ENCODE results near the gene GOLGA5.
"Not testable (repeated sequence)": the region's sequence is repeated elsewhere in the genome, so short reads cannot be mapped to it uniquely, and the experiment has no call there.

Gene GOLGA5

GRCh38 chr14:92793709-92794546 is at the start of gene GOLGA5:
Gene GOLGA5, plus strand, starts transcription at chr14:92794305. Its CDS starts 3,133 bp downstream, at chr14:92797438.
- peak; percentile 98 for DNase-seq

- peak; percentile 22 for DNase-seq
Measured at GRCh38 chr14:92747701-92748258, 46.3 kb upstream of the GOLGA5 start.

- peak; percentile 99 for DNase-seq
Measured at GRCh38 chr14:92748259-92749016, 45.7 kb upstream of the GOLGA5 start, which contains the start of gene LGMN. Gene LGMN, minus strand, starts transcription at chr14:92748627. Its CDS starts 15,841 bp downstream, at chr14:92732786.

- DNase-seq: not testable (repeated sequence)
Measured at GRCh38 chr14:92750222-92750728, 43.8 kb upstream of the GOLGA5 start.

GRCh38 chr14:92750994-92751400 is 43.1 kb upstream of the GOLGA5 start:
- no peak for DNase-seq

- DNase-seq: no peak
Measured at GRCh38 chr14:92751819-92752218, 42.3 kb upstream of the GOLGA5 start.

GRCh38 chr14:92753250-92753649 is 40.9 kb upstream of the GOLGA5 start:
- no peak for DNase-seq

- DNase-seq: no peak
Measured at GRCh38 chr14:92754966-92755365, 39.1 kb upstream of the GOLGA5 start.

GRCh38 chr14:92755495-92755894 is 38.6 kb upstream of the GOLGA5 start:
- no peak for DNase-seq

- no peak for DNase-seq
Measured at GRCh38 chr14:92756446-92756845, 37.7 kb upstream of the GOLGA5 start.

- peak; percentile 18 for DNase-seq
Measured at GRCh38 chr14:92759300-92759678, 34.8 kb upstream of the GOLGA5 start.

GRCh38 chr14:92759679-92760523 is 34.2 kb upstream of the GOLGA5 start:
- no peak for DNase-seq

- no peak for DNase-seq
Measured at GRCh38 chr14:92760524-92760805, 33.6 kb upstream of the GOLGA5 start.

- not testable (repeated sequence) for DNase-seq
Measured at GRCh38 chr14:92763666-92764631, 30.2 kb upstream of the GOLGA5 start.

- not testable (repeated sequence) for DNase-seq
Measured at GRCh38 chr14:92768236-92768635, 25.9 kb upstream of the GOLGA5 start.

- no peak for DNase-seq
Measured at GRCh38 chr14:92768795-92769194, 25.3 kb upstream of the GOLGA5 start.

GRCh38 chr14:92770484-92770883 is 23.6 kb upstream of the GOLGA5 start:
- DNase-seq: no peak

GRCh38 chr14:92774572-92774971 is 19.5 kb upstream of the GOLGA5 start:
- DNase-seq: no peak

- DNase-seq: not testable (repeated sequence)
Measured at GRCh38 chr14:92775292-92775691, 18.8 kb upstream of the GOLGA5 start.

GRCh38 chr14:92778868-92779565 is 15.1 kb upstream of the GOLGA5 start:
- DNase-seq: peak; percentile 9
